ENCODE measurements around the gene ZFR. TPM values are rescaled to one million over a fixed set of nuclear protein-coding genes. Genes with fewer than 3 reads are reported as not detected.

The ZFR gene
- total and polyA plus RNA-seq, 8 donors = 47.1 to 116 (median 103) TPM

GRCh38 chr5:32475334-32476097, 31.0 kb upstream of the ZFR start:
- H3K27ac ChIP-seq = no peak overlapping the region
- intact Hi-C loops (cut with DNase I) = no loop called here
- DNase-seq (no peak), ATAC-seq (no peak)
- no peaks in the 10 kb centered on the region for H3K27me3 ChIP-seq
- TF ChIP-seq CTCF (IDR thresholded peaks at IDR 0.05) = no peak
- no peak overlapping the region for H3K4me3 ChIP-seq
- no peaks in the 10 kb centered on the region for H3K4me1 ChIP-seq
- H3K9me3 ChIP-seq = no peaks in the 10 kb centered on the region
- H3K36me3 ChIP-seq = no peaks in the 10 kb centered on the region

- no peaks in the 10 kb centered on the region for H3K36me3 ChIP-seq
- no peak for TF ChIP-seq CTCF (IDR thresholded peaks at IDR 0.05)
- intact Hi-C loops (cut with DNase I) = no loop called here
- no peak overlapping the region for H3K27ac ChIP-seq
- no peaks in the 10 kb centered on the region for H3K4me1 ChIP-seq
- DNase-seq = no peak
- no peak for ATAC-seq
- H3K27me3 ChIP-seq = no peaks in the 10 kb centered on the region
- no peaks in the 10 kb centered on the region for H3K9me3 ChIP-seq
- H3K4me3 ChIP-seq = no peak overlapping the region
These were observed 29.8 kb upstream of the ZFR start for GRCh38 chr5:32474209-32474854.

GRCh38 chr5:32473072-32473471, 28.5 kb upstream of the ZFR start:
- H3K9me3 ChIP-seq = no peaks in the 10 kb centered on the region
- H3K27me3 ChIP-seq = no peaks in the 10 kb centered on the region
- no peak for DNase-seq
- no peak overlapping the region for H3K27ac ChIP-seq
- no peak for ATAC-seq
- intact Hi-C loops (cut with DNase I) = no loop called here
- no peak for TF ChIP-seq CTCF (IDR thresholded peaks at IDR 0.05)
- no peaks in the 10 kb centered on the region for H3K36me3 ChIP-seq
- no peak overlapping the region for H3K4me3 ChIP-seq
- no peaks in the 10 kb centered on the region for H3K4me1 ChIP-seq

GRCh38 chr5:32471784-32472183, 27.2 kb upstream of the ZFR start:
- ATAC-seq (no peak), DNase-seq (no peak)
- Histone ChIP-seq H3K27ac (no peak overlapping the region), H3K4me3 (no peak overlapping the region), H3K4me1 (no peaks in the 10 kb centered on the region), H3K27me3 (no peaks in the 10 kb centered on the region), H3K36me3 (no peaks in the 10 kb centered on the region), H3K9me3 (no peaks in the 10 kb centered on the region)
- no peak for TF ChIP-seq CTCF (IDR thresholded peaks at IDR 0.05)
- intact Hi-C loops (cut with DNase I) = no loop called here

GRCh38 chr5:32465076-32465475, 20.5 kb upstream of the ZFR start:
- no peak overlapping the region for H3K27ac ChIP-seq
- no peak for DNase-seq
- H3K27me3 ChIP-seq = no peaks in the 10 kb centered on the region
- no peaks in the 10 kb centered on the region for H3K4me1 ChIP-seq
- no peaks in the 10 kb centered on the region for H3K36me3 ChIP-seq
- ATAC-seq = no peak
- H3K4me3 ChIP-seq = no peak overlapping the region
- intact Hi-C loops (cut with DNase I) = no loop called here
- no peak for TF ChIP-seq CTCF (IDR thresholded peaks at IDR 0.05)
- no peaks in the 10 kb centered on the region for H3K9me3 ChIP-seq

Data from left lung (tissue), 10 donors.